LNCaP clone FGC (cell line): ENCODE results near the gene SMAD2.

Source experiments
- DNase-seq: peaks from one replicate; pipeline ENCODE4 v3.0.0-alpha.2; 2011; ENCODE audit warnings: low read depth
- H3K4me3 ChIP-seq: 2 replicates; pipeline ENCODE4 v1.5.1; 2011; ENCODE audit warnings: mild to moderate bottlenecking, low read depth, low read length, control low read depth
- TF ChIP-seq, protein P1 (sequence below): IDR thresholded peaks from 2 replicates; pipeline ENCODE4 v1.5.1; 2012; ENCODE audit warnings: mild to moderate bottlenecking; ENCODE audit not compliant: control insufficient read depth, insufficient read depth; ENCODE audit errors: extremely low read depth

SMAD2 gene

DNA sequence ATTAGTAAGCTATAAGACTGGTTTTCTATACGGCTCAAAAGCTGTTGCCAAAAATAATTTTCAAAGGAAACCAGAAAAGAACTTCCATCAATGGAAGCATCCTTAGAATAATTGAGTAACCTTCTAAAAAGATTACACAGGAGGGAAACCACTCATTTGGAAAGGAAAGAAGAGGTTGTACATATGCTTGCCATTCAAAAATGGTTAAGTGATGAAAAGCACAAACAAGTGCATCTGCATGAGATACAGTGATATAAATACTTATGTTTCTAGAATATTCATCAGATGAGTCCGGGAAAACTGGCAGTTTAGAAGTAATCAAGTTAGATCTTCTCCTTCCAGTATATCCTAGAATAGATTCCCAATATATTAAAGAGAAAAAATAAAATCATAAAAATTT, 20.1 kb upstream of the SMAD2 start:
- no peak overlapping the region for H3K4me3 ChIP-seq
- DNase-seq: no peak
- TF ChIP-seq, protein P1, sequence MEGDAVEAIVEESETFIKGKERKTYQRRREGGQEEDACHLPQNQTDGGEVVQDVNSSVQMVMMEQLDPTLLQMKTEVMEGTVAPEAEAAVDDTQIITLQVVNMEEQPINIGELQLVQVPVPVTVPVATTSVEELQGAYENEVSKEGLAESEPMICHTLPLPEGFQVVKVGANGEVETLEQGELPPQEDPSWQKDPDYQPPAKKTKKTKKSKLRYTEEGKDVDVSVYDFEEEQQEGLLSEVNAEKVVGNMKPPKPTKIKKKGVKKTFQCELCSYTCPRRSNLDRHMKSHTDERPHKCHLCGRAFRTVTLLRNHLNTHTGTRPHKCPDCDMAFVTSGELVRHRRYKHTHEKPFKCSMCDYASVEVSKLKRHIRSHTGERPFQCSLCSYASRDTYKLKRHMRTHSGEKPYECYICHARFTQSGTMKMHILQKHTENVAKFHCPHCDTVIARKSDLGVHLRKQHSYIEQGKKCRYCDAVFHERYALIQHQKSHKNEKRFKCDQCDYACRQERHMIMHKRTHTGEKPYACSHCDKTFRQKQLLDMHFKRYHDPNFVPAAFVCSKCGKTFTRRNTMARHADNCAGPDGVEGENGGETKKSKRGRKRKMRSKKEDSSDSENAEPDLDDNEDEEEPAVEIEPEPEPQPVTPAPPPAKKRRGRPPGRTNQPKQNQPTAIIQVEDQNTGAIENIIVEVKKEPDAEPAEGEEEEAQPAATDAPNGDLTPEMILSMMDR: no peak

DNA sequence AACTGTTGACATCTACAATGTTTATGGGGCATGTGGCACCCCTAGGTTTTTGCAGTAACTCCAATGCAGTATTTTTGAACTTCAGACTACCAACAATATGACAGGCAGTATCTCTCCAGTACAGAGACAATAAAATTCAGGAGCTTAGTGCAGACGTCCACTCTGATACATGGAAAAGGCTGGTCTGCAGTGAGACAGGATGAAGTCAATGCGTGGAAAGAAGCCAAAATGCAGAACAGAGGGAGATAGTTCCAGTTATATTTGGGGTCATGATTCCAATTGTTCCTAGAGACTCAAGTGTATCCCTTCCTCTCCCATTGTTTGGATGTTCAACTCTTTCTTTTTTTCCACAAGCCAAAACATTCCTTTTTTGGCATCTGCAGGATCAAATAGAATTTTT, 18.7 kb upstream of the SMAD2 start:
- H3K4me3 ChIP-seq: no peak overlapping the region
- TF ChIP-seq, protein P1: no peak
- DNase-seq: no peak

DNA sequence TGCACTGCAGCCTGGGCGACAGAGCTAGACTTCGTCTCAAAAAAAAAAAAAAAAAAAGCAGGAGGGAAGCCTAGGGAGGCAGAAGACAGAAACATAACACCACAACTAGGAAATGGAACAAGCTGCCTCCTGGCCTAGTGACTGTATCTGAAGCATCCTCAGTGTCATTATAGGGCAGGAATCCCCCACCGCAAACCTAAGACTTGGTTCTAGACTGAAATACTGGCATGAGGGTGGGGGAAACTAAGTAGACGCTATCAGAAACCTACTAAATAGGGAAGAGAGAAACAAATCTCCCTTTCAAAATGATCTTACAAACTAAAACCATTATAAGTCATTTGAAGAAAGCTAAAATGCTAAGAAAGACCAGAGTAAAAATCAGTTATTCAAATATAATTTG, 16.4 kb upstream of the SMAD2 start:
- H3K4me3 ChIP-seq: no peak overlapping the region
- no peak for DNase-seq
- TF ChIP-seq, protein P1: no peak

DNA sequence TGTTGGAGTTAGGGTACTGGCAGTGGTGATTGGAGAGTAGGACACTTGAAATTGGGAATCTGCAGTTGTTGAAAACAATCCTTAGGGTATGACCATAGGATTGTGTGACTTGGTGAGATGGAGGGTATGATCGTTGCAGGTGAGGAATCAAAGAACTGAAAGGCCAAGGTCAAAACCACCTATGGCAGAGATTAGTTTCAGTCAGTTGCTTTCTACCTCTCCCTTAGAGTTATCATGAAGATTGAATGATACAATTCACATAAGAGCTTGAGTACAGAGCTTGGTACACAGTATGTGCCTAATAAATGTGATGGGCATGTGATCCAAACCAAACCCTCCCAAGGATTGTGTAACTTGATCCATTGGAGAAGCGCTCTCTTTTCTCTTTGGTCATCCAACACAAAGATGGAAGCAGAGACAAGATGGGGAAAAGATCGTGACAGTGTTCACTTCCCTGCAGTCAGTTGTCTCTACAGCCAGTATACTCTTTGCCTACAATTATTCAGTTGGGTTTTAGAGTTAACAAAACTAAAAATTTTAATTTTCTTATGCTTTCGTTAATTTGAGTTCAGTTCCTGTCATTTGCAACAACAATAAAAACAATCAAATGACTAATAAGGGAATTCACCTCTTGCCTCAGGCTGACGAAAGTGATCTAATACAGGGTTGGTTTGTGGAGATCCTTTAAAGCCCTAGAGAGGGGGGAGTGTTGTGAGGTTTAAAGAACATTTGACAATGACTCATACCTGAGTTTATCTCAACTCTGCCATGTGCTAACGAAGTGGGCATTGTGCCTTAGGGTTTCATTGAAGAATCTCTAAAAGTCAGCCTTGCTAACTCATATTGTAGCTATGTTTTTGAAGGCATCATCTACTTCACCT, 14.8 kb upstream of the SMAD2 start:
- no peak for DNase-seq
- no peak overlapping the region for H3K4me3 ChIP-seq
- TF ChIP-seq, protein P1: no peak

DNA sequence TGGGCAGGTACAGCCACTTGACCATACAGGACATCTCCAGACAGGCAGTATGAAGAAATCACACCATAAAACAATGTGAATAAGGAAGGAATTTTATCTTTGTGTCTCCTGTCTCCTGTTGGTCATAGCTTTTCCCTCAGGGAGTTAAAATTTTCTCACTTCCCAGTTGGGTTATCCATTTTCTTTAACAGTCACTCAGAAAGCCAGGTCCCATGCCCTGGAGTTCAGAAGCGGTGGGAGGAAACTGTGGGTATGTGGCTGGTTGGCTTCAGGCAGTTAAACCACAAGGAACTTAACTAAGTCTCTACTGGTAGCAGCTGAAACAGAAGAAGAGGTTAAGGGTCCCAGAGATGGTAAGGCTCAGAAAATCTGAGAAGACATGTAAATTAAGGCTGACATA, 6.5 kb upstream of the SMAD2 start:
- H3K4me3 ChIP-seq: no peak overlapping the region
- TF ChIP-seq, protein P1: no peak
- DNase-seq: no peak

DNA sequence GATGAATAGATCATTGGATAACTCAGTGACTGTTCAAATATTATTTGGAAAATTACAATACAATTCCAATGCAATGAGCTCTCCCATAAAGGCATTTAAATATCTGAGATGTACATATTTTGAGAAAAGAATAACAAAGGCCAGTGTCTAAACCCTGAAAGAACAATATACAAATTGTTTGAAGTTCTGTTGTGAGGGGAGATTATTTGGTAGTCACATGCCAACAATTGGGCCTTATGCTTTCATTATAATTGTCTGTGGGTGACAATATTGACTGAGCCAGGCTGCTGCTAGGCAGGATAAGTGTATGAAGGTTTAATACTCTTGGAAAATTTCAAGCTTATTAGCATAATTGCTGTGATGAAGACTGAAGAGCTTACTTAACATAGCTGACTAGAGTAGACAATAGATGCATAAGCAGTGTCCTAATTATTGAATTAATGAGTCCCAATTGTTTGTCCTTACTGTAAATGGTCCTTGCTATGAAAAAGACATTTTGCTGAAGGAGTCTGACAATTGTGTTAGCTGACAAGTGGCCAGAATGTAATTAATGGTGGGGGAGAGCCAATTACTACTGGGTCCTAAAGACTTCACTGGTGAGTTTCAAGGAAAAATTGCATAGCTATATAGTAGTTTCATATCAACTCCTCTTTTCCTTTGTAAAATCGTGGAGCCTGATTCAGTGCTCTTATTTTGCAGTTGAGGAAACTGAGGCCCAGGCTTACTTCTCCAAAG, 5.0 kb upstream of the SMAD2 start:
- TF ChIP-seq, protein P1: no peak
- H3K4me3 ChIP-seq: no peak overlapping the region
- no peak for DNase-seq
